ENCODE results near the gene SCYGR1.
"Not testable (repeated sequence)": the region's sequence is repeated elsewhere in the genome, so short reads cannot be mapped to it uniquely, and the experiment has no call there.

The SCYGR1 gene

DNA sequence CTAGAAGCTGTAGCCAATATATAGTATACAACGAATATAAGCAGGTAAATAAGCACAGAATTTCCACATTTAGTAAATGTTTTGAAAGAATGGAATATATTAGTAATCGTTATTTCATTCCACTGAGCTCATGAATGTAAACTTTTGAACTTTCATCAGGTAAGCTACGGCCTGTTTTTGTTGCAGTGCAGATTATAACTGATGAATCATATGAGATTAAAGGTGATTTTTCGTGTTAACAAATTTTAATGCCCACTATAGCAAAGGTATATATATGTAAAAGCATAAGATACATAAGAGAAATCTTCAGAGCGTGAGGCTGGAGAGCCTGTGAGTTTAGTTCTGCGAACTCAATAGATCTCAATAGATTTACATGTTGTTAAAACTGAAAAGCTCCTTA is 1.1 kb downstream of the SCYGR1 start:
- Histone ChIP-seq H3K4me3 (ENCODE audit: low read depth, low read length) (no peak overlapping the region), H3K27me3 (peaks cover 8% of the 10 kb centered on the region), H3K36me3 (no peaks in the 10 kb centered on the region), H3K9me3 (no peaks in the 10 kb centered on the region), H3K4me1 (no peaks in the 10 kb centered on the region)
- DNase-seq, result no peak
- no peak for TF ChIP-seq CTCF (IDR thresholded peaks at IDR 0.05; ENCODE audit: low read depth, low read length)

GRCh38 chr2:227383686-227384085 is 4.1 kb downstream of the SCYGR1 start:
- TF ChIP-seq CTCF (IDR thresholded peaks at IDR 0.05; ENCODE audit: low read depth, low read length), result no peak
- DNase-seq, result no peak
- Histone ChIP-seq H3K9me3 (no peaks in the 10 kb centered on the region), H3K4me1 (no peaks in the 10 kb centered on the region), H3K36me3 (no peaks in the 10 kb centered on the region), H3K27me3 (peaks cover 8% of the 10 kb centered on the region), H3K4me3 (ENCODE audit: low read depth, low read length) (no peak overlapping the region)

GRCh38 chr2:227382241-227382835 is 5.4 kb downstream of the SCYGR1 start:
- not testable (repeated sequence) for H3K4me3 ChIP-seq (ENCODE audit: low read depth, low read length); H3K9me3 ChIP-seq; H3K27me3 ChIP-seq; DNase-seq; H3K36me3 ChIP-seq; H3K4me1 ChIP-seq

DNA sequence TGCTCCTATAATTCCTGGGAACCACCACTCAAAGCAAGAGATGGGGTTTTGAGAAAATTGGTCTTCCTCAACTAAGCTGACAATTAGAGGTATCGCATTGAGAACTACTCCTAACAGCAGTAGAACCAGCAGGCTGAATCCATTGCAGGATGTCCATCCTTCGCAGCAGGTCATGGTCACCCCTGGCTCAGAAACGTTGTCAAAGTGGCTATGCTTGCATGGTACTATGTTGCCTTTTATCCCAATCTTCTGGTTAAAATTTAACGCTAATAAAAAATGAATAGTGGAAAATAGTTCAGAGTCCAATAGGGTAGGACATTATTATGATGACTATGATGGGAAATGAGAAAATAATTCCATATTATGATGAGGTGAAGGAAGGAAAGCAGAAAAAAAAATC is 8.7 kb downstream of the SCYGR1 start, which contains the start of gene TM4SF20:
TSS of gene TM4SF20 (minus strand) at position 212 of the 400 bp plus-strand sequence. CDS start at position 174, 38 bp downstream.
- no peaks in the 10 kb centered on the region for H3K9me3 ChIP-seq
- H3K36me3 ChIP-seq, result no peaks in the 10 kb centered on the region
- peaks cover 9% of the 10 kb centered on the region; the same call in 1 of the 2 replicates for H3K4me1 ChIP-seq
- H3K27me3 ChIP-seq, result peaks cover 2% of the 10 kb centered on the region
- H3K4me3 ChIP-seq (ENCODE audit: low read depth, low read length), result no peak within 1 kb of the TSS
- DNase-seq, result no peak
- TF ChIP-seq CTCF (IDR thresholded peaks at IDR 0.05; ENCODE audit: low read depth, low read length), result no peak

- Histone ChIP-seq H3K4me3 (ENCODE audit: low read depth, low read length) (no peak overlapping the region), H3K9me3 (no peaks in the 10 kb centered on the region), H3K36me3 (no peaks in the 10 kb centered on the region), H3K27me3 (no peaks in the 10 kb centered on the region; the same call in 1 of the 2 replicates), H3K4me1 (peaks cover 9% of the 10 kb centered on the region; the same call in 1 of the 2 replicates)
- DNase-seq, result no peak
- no peak for TF ChIP-seq CTCF (IDR thresholded peaks at IDR 0.05; ENCODE audit: low read depth, low read length)
These were observed 9.4 kb downstream of the SCYGR1 start for GRCh38 chr2:227378371-227378782.

DNA sequence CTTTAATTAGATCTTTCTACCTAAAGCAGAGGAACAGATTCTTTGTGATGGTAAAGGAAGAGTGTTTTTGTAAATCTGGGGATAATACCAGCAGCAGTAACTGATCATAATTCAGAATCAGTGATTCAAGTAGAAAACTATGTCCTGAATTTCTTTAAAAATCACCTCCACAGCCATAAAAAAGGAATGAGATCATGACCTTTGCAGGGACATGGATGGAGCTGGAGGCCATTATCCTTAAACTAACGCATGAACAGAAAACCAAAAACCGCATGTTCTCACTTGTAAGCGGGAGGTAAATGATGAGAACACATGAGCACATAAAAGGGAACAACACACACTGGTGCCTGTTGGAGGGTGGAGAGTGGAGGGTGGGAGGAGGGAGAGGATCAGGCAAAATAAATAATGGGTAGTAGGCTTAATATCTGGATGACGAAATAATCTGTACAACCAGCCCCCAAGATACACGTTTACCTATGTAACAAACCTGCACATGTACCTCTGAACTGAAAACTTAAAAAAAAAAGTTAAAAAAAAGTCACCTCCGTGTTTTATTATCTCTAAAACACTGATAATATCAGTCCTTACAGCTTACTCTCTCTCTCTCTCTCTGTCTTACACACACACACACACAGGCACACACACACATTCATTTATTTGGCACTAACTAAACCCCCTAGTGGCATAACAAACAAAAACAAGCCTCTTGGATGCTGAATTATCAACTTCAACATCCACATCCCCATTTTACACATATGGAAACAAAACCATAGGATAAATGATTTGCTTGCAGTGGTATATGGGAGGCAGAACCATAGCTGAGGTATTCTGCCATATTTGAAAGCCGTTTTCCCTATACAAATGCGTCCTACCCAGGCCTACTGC is 10.0 kb downstream of the SCYGR1 start:
- H3K27me3 ChIP-seq, result no peaks in the 10 kb centered on the region; the same call in 1 of the 2 replicates

More for the DNA sequence above, 10.0 kb downstream of the SCYGR1 start:
- no peak overlapping the region for H3K4me3 ChIP-seq (ENCODE audit: low read depth, low read length)
- TF ChIP-seq CTCF (IDR thresholded peaks at IDR 0.05; ENCODE audit: low read depth, low read length), result peak; percentile 32
- H3K9me3 ChIP-seq, result no peaks in the 10 kb centered on the region
- no peak for DNase-seq
- H3K36me3 ChIP-seq, result no peaks in the 10 kb centered on the region
- H3K4me1 ChIP-seq, result peaks cover 9% of the 10 kb centered on the region; the same call in 1 of the 2 replicates
